NCI-H146 treated with DMSO at 0.1 percent for 48 hours (cell line): ENCODE data around the gene MET.
"Not testable (repeated sequence)": the region's sequence is repeated elsewhere in the genome, so short reads cannot be mapped to it uniquely, and the experiment has no call there.

Experiments used
- DNase-seq: peaks from one replicate; lab custom pipeline; 2025; ENCODE audit not compliant: unreplicated experiment; lab: John Stamatoyannopoulos, UW

The MET gene

GRCh38 chr7:116746388-116746787 lies 74.4 kb downstream of the MET start:
- DNase-seq, result not testable (repeated sequence)

- DNase-seq, result not testable (repeated sequence)
Measured at GRCh38 chr7:116751070-116751469, 79.1 kb downstream of the MET start.

DNA sequence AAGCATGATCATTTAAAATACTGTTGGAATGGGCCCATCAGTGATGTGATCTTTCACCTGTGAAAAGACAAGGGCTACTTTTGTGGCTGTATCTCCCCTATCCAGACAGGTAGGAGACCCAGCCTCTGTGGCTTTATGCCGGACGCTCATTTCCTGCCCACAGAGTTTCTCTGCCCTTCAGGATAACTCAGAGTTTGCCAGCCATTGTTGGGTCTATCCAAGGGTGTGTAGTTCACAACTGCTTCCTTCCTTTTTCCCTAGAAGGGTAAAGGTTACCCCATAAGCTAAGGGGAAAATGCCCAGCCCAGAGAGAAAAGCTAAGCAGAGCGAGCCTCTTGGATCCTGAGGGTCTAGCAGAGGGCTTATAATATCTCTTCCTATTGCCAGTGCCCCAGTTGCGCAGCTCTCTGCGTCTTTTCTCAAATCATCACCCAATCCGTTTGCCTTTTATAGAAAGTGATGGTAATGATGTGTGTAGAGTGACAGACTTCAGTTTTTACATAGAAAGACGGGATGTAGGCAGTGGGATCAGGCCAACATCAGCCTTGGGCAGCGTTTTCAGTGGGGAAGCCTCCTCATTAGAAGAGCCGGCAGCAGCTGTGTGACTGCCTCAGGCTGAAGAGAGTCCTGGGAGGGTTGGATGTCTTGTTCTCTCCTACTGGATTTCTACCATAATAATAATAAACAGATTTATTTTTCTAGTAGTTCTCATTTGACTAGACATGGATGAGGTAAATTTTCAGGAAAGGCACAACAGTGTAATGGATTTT lies 80.5 kb downstream of the MET start:
- no peak for DNase-seq

- no peak for DNase-seq
Measured at GRCh38 chr7:116753130-116753529, 81.1 kb downstream of the MET start.

DNA sequence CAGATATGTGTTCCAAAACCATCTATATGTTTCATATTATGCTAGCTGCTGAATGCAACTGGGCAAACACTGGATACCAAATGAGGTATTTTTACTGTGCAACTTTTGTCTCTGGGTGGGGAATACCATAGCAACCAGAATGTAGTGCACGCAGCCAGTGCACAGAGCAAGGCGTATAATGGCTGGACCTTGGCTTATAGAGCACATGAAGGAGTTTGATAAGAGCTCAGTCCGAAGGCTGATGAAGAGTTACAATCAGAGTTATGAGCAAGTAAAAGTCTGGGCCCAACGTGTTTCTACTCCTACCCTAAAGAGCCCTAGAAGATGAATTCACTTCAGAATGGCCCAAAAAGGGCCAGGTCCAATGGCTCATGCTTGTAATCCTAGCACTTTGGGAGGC lies 82.2 kb downstream of the MET start:
- no peak for DNase-seq

DNA sequence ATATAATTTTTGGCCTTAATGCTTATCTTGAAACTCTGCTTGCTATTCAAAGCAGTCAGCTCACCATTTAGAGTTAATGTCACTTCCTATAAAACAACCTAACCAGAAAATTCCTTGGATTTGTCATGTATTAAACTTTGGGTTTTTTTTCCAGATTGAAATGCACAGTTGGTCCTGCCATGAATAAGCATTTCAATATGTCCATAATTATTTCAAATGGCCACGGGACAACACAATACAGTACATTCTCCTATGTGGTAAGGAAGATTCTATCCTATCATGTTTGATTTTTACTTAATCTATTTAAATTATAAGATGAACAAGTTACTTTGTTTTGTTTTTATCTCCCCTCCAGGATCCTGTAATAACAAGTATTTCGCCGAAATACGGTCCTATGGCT lies 85.3 kb downstream of the MET start:
- DNase-seq, result no peak

- DNase-seq, result not testable (repeated sequence)
Measured at GRCh38 chr7:116759642-116760041, 87.6 kb downstream of the MET start.

- no peak for DNase-seq
Measured at GRCh38 chr7:116762971-116763370, 91.0 kb downstream of the MET start.

- no peak for DNase-seq
Measured at GRCh38 chr7:116763647-116764046, 91.7 kb downstream of the MET start.

DNA sequence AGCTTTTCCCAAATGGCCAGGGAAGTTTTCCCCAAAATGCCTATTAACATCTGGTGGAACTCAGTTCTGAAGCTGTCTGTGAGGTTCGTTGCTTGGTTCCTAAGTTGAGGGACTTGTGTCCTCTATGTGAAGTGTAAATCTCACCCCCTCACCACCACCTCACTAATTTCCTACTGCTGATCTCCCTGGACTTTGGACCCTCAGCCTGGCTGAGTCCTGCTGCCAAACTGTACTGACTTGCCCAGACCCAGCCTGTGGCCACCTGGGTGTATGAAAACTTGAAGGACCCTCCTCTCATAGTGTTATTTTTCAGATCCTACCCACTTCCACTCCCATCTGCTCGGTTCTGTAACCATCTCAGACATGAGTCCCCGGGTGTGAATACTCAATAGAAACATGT lies 94.9 kb downstream of the MET start:
- DNase-seq, result no peak

- DNase-seq, result no peak
Measured at GRCh38 chr7:116769546-116769945, 97.5 kb downstream of the MET start.

GRCh38 chr7:116770941-116771340 lies 98.9 kb downstream of the MET start:
- DNase-seq, result no peak

DNA sequence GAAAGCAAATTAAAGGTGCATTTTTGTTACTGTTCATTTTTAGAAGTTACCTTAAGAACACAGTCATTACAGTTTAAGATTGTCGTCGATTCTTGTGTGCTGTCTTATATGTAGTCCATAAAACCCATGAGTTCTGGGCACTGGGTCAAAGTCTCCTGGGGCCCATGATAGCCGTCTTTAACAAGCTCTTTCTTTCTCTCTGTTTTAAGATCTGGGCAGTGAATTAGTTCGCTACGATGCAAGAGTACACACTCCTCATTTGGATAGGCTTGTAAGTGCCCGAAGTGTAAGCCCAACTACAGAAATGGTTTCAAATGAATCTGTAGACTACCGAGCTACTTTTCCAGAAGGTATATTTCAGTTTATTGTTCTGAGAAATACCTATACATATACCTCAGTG lies 99.6 kb downstream of the MET start:
- DNase-seq, result no peak

GRCh38 chr7:116772423-116772863 lies 100.4 kb downstream of the MET start:
- DNase-seq, result no peak

DNA sequence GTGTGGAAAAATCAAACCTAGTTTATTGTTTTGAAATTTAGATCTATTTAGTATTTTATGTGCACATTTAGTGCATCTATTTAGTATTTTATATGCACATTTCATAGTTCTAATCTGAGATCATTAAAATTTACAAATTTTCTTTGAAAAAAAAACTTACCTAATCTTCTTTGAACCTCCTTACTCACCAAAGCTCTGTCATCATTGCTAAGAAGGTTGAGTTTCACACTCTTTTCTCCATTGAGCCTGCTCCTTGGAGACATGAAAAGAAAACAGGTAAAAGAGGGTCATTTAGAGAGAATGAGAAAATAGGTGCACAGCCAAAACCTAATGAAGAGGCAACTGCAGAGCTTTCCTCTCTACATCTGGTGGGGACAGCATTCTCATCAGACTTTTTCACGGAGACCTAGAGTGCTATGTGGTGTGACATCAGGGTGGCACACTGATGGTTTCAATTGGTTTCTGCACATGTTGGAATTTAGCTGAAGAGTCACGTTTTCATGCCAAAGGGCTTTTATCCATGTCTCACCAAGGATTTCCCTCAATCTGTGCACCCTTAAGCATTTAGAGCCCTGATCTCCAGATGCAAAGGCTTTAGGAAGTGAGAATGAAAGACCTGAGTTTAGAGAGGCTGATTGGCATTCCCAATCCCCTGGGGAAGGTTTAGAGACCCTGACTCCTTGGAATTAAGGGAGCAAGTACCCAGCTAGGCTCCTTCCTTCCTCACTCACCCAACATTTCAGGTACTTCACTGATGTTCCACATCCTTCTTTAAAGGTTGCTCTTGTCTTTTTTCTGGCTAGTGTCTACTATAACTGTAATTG lies 101.1 kb downstream of the MET start:
- DNase-seq, result no peak

DNA sequence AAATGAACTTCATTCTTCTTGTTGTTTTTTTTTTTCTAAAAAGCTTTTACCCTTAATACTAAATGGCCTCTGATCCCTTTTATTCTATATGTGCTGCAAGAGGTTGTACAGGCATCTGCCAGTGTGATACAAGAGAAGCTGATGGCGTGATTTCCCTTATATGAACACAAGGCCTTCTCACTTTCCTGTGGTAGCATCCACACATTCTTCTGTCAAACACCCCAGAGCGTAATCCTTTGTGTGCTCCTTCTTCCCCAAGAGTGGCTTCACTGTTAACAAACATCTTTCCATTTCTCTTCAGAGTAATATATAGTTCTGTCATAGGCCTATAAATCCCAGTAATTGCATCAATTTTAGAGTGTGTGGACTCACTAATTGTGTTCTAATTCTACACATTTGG lies 104.0 kb downstream of the MET start:
- DNase-seq, result no peak

- DNase-seq, result no peak
Measured at GRCh38 chr7:116776610-116777289, 104.8 kb downstream of the MET start.

- DNase-seq, result no peak
Measured at GRCh38 chr7:116777651-116778281, 105.8 kb downstream of the MET start.

GRCh38 chr7:116779216-116779615 lies 107.2 kb downstream of the MET start:
- DNase-seq, result no peak

GRCh38 chr7:116779931-116780330 lies 107.9 kb downstream of the MET start:
- DNase-seq, result no peak

DNA sequence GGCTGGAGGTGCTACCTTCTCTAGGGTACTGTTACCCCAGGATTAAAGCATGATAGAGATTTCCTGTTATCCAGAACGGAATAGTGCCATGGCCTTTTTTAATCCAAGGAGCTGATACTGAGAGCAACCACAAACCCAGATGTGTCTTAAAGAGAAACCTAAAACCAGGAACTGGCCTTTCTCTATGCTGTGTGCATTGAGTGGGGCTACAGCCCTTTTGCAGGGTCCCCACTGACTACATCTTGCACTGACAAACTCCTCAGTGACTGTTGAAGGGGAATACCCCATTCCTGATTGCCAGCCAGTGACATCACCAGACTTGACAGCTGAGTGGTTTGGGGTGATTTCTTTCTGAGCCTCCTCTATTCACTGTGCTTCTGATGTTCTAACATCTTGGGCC lies 108.5 kb downstream of the MET start:
- no peak for DNase-seq
